GM21619 (cell line): ENCODE data around the gene LMF2.

Source experiments
- ATAC-seq: cut with Tn5 transposase; IDR thresholded peaks from one replicate; pipeline ENCODE4 v1.9.1; 2021; ENCODE audit not compliant: unreplicated experiment

LMF2 gene

GRCh38 chr22:50483977-50484853 is 23.3 kb downstream of the LMF2 start:
- ATAC-seq: no peak

- no peak for ATAC-seq
These were observed 23.9 kb downstream of the LMF2 start for GRCh38 chr22:50483556-50483955.

GRCh38 chr22:50483106-50483505 is 24.4 kb downstream of the LMF2 start:
- ATAC-seq: no peak

GRCh38 chr22:50482107-50483074 is 25.1 kb downstream of the LMF2 start:
- ATAC-seq: no peak

GRCh38 chr22:50481440-50482106 is 25.9 kb downstream of the LMF2 start, which contains the start of gene ADM2:
ADM2 (plus strand) TSS chr22:50481543; CDS start chr22:50481848, 305 bp downstream.
- no peak for ATAC-seq

GRCh38 chr22:50481045-50481439 is 26.5 kb downstream of the LMF2 start:
- no peak for ATAC-seq

- ATAC-seq: no peak
These were observed 27.8 kb downstream of the LMF2 start for GRCh38 chr22:50479721-50480120.

- ATAC-seq: no peak
These were observed 29.6 kb downstream of the LMF2 start for GRCh38 chr22:50477923-50478322.

GRCh38 chr22:50476868-50477267 is 30.6 kb downstream of the LMF2 start:
- no peak for ATAC-seq

- ATAC-seq: no peak
These were observed 31.9 kb downstream of the LMF2 start for GRCh38 chr22:50475652-50476002.

- peak; percentile 63 for ATAC-seq
These were observed 32.5 kb downstream of the LMF2 start, which contains the start of gene SBF1 for GRCh38 chr22:50474710-50475651. SBF1 (minus strand) TSS chr22:50475035; CDS start chr22:50474840, 195 bp downstream.

GRCh38 chr22:50473855-50474671 is 33.4 kb downstream of the LMF2 start:
- ATAC-seq: no peak

GRCh38 chr22:50473088-50473487 is 34.4 kb downstream of the LMF2 start:
- no peak for ATAC-seq

- no peak for ATAC-seq
These were observed 35.5 kb downstream of the LMF2 start for GRCh38 chr22:50471962-50472361.

- ATAC-seq: no peak
These were observed 36.2 kb downstream of the LMF2 start for GRCh38 chr22:50471197-50471847.

GRCh38 chr22:50470491-50470890 is 37.0 kb downstream of the LMF2 start:
- ATAC-seq: no peak

GRCh38 chr22:50469377-50470305 is 37.9 kb downstream of the LMF2 start:
- ATAC-seq: peak; percentile 47
